DOHH2 (cell line): ENCODE data around the gene ACTMAP.
"Not testable (repeated sequence)": the region's sequence is repeated elsewhere in the genome, so short reads cannot be mapped to it uniquely, and the experiment has no call there.

Experiments
- H3F3A ChIP-seq: fragments of 200-600 bp; sonication (generic), shearing (Covaris generic); 2 replicates; pipeline ENCODE4 v1.6.0; 2016; ENCODE audit warnings: antibody characterized with exemption, mild to moderate bottlenecking; ENCODE audit not compliant: control insufficient read depth, insufficient read depth
- H3K27ac ChIP-seq: fragments of 200-600 bp; sonication (generic); 2 replicates; pipeline ENCODE4 v1.5.1; 2014; ENCODE audit warnings: low read depth, mild to moderate bottlenecking, low read length, moderate library complexity
- H3K27me3 ChIP-seq: fragments of 200-600 bp; sonication (generic); 2 replicates; pipeline ENCODE4 v1.6.1; 2014; ENCODE audit warnings: mild to moderate bottlenecking, low read length, mixed read lengths; ENCODE audit not compliant: control insufficient read depth
- H3K36me3 ChIP-seq: fragments of 200-600 bp; sonication (generic); 2 replicates; pipeline ENCODE4 v1.6.1; 2014; ENCODE audit warnings: mild to moderate bottlenecking, low read length, moderate library complexity, mixed read lengths; ENCODE audit not compliant: control insufficient read depth
- H3K4me1 ChIP-seq: fragments of 200-600 bp; sonication (generic); 2 replicates; pipeline ENCODE4 v1.6.1; 2014; ENCODE audit warnings: mild to moderate bottlenecking, low read length, mixed read lengths; ENCODE audit not compliant: control insufficient read depth
- H3K4me2 ChIP-seq: fragments of 200-600 bp; sonication (generic); 2 replicates; pipeline ENCODE4 v1.6.0; 2014; ENCODE audit warnings: mild to moderate bottlenecking, low read length, moderate library complexity
- H3K4me3 ChIP-seq: fragments of 200-600 bp; sonication (generic); 2 replicates; pipeline ENCODE4 v1.5.1; 2014; ENCODE audit warnings: mild to moderate bottlenecking, low read length, mixed read lengths
- H3K79me2 ChIP-seq: fragments of 200-600 bp; sonication (generic); 2 replicates; pipeline ENCODE4 v1.6.1; 2014; ENCODE audit warnings: mild to moderate bottlenecking, low read length, mixed read lengths; ENCODE audit not compliant: control insufficient read depth
- H3K9me2 ChIP-seq: fragments of 200-600 bp; sonication (generic); replicated peaks from 2 replicates; pipeline ENCODE4 v1.6.1; 2014; ENCODE audit warnings: mild to moderate bottlenecking, low read length, mixed read lengths; ENCODE audit not compliant: control insufficient read depth
- H3K9me3 ChIP-seq: fragments of 200-600 bp; sonication (generic); 2 replicates; pipeline ENCODE4 v1.6.1; 2014; ENCODE audit warnings: antibody characterized with exemption, low read length, mixed read lengths; ENCODE audit not compliant: control insufficient read depth, insufficient read depth
- H4K20me1 ChIP-seq: fragments of 200-600 bp; sonication (generic); 2 replicates; pipeline ENCODE4 v1.6.0; 2014; ENCODE audit warnings: low read depth, mild to moderate bottlenecking, antibody characterized with exemption, low read length, moderate library complexity; ENCODE audit not compliant: control insufficient read depth, insufficient read depth
- CTCF ChIP-seq: fragments of 200-600 bp; sonication (generic); IDR thresholded peaks from one replicate; pipeline ENCODE4 v1.5.1; 2014; ENCODE audit warnings: antibody characterized with exemption, mild to moderate bottlenecking, low read depth, low read length; ENCODE audit not compliant: poor library complexity, severe bottlenecking
- EZH2phosphoT487 ChIP-seq: fragments of 200-600 bp; sonication (generic); IDR thresholded peaks from 2 replicates; pipeline ENCODE4 v1.6.1; 2017; ENCODE audit warnings: borderline replicate concordance, mild to moderate bottlenecking, antibody characterized with exemption, low read length, moderate library complexity, mixed read lengths

The ACTMAP gene

GRCh38 chr19:40774916-40775631 is 24.8 kb upstream of the ACTMAP start, which contains the start of gene MIA:
MIA (plus strand) TSS chr19:40775521; CDS start chr19:40775543, 22 bp downstream.
- peaks cover 12% of the 10 kb centered on the region for H3K79me2 ChIP-seq
- H3K27ac ChIP-seq: no peak within 1 kb of the TSS
- TF ChIP-seq CTCF (no peak), EZH2phosphoT487 (no peak)
- no peak within 1 kb of the TSS for H3K4me3 ChIP-seq
- H3K9me2 ChIP-seq: no peaks in the 10 kb centered on the region
- no peaks in the 10 kb centered on the region for H4K20me1 ChIP-seq
- no peak within 1 kb of the TSS for H3K4me2 ChIP-seq
- H3K36me3 ChIP-seq: peaks cover 6% of the 10 kb centered on the region; the same call in 1 of the 2 replicates
- peaks cover 24% of the 10 kb centered on the region for H3F3A ChIP-seq
- peaks cover 4% of the 10 kb centered on the region; the same call in 1 of the 2 replicates for H3K9me3 ChIP-seq
- H3K27me3 ChIP-seq: no peaks in the 10 kb centered on the region
- peaks cover 51% of the 10 kb centered on the region for H3K4me1 ChIP-seq

- H3K27me3 ChIP-seq, H3K79me2 ChIP-seq, H3K27ac ChIP-seq, H3K9me3 ChIP-seq, H4K20me1 ChIP-seq, H3K4me3 ChIP-seq, H3K4me2 ChIP-seq, H3K9me2 ChIP-seq: not testable (repeated sequence)
- H3K4me1 ChIP-seq: peaks cover 25% of the 10 kb centered on the region
- H3F3A ChIP-seq: peaks cover 17% of the 10 kb centered on the region
- H3K36me3 ChIP-seq: peaks cover 11% of the 10 kb centered on the region
These were observed 21.0 kb upstream of the ACTMAP start for GRCh38 chr19:40771101-40771862.

- Histone ChIP-seq H4K20me1 (no peaks in the 10 kb centered on the region), H3K27ac (no peak overlapping the region), H3K79me2 (no peaks in the 10 kb centered on the region), H3K4me1 (peaks cover 8% of the 10 kb centered on the region), H3K9me3 (peaks cover 4% of the 10 kb centered on the region; the same call in 1 of the 2 replicates), H3K27me3 (no peaks in the 10 kb centered on the region), H3K4me3 (no peak overlapping the region), H3F3A (peaks cover 18% of the 10 kb centered on the region), H3K9me2 (no peaks in the 10 kb centered on the region), H3K4me2 (no peak overlapping the region), H3K36me3 (peaks cover 35% of the 10 kb centered on the region)
- TF ChIP-seq CTCF: no peak
- TF ChIP-seq EZH2phosphoT487: no peak
These were observed 18.6 kb upstream of the ACTMAP start for GRCh38 chr19:40768869-40769268.

- Histone ChIP-seq H3K36me3 (peaks cover 60% of the 10 kb centered on the region), H3F3A (peaks cover 18% of the 10 kb centered on the region)
- H3K79me2 ChIP-seq, H3K27ac ChIP-seq, H3K9me2 ChIP-seq, H3K4me1 ChIP-seq, H3K4me3 ChIP-seq, H4K20me1 ChIP-seq, H3K27me3 ChIP-seq, H3K9me3 ChIP-seq, H3K4me2 ChIP-seq: not testable (repeated sequence)
These were observed 16.1 kb upstream of the ACTMAP start for GRCh38 chr19:40766385-40766784.
